AG10803 (cell line): ENCODE measurements around the gene ADAM11.

Experiments used
- DNase-seq: peaks from one replicate; pipeline ENCODE4 v3.0.0; 2010; ENCODE audit warnings: low read depth
- H3K4me3 ChIP-seq: 2 replicates; pipeline ENCODE4 v1.5.1; 2011; ENCODE audit warnings: mild to moderate bottlenecking, low read length, control low read depth
- TF ChIP-seq, protein P1 (sequence below): conservative IDR thresholded peaks from 2 replicates; pipeline ENCODE4 v1.5.1; 2011; ENCODE audit warnings: mild to moderate bottlenecking, low read length, control low read depth, inconsistent platforms

The ADAM11 gene

DNA sequence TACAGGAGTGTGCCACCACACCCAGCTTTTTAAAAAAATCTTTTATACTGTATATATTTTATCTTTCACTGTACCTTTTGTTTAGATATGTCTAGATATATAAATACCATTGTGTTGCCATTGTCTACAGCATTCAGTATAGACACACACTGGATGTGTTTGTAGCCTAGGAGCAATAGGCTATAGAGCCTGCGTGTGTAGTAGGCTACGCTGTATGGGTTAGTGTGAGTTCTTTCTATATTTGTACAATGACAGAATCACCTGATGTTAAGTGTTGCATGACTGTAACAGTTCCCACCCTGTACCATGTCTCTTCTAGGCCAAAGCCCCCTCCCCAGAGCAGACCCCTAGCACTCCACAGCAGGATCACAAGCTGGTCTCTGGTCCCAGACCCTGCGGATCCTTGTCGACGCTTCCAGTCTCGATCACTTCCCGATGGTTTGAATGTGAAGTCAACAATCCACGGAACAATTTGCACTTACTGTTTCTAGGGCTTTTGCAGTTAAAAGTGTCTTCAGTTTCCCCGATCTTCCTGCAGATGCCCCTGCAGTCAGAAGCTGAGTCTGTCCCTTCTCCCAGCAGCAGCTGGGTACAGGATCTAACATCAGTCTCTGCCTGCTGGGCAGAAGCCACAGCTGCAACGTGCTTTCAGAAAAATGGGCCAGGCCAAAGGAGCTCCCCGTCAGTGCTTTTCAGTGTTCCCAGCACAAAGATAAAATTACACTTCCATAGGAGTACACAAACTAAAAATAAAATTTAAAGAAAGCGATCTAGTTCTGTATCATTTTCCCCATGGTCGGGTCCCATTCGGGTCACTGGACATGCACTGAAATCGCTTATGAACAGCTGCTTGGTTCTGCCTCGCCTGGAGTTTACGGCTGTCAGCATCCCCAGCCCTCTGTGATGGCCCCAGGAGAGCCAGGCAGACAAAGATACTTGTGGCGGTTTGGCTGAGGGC, 35.4 kb downstream of the ADAM11 start:
- TF ChIP-seq, protein P1, sequence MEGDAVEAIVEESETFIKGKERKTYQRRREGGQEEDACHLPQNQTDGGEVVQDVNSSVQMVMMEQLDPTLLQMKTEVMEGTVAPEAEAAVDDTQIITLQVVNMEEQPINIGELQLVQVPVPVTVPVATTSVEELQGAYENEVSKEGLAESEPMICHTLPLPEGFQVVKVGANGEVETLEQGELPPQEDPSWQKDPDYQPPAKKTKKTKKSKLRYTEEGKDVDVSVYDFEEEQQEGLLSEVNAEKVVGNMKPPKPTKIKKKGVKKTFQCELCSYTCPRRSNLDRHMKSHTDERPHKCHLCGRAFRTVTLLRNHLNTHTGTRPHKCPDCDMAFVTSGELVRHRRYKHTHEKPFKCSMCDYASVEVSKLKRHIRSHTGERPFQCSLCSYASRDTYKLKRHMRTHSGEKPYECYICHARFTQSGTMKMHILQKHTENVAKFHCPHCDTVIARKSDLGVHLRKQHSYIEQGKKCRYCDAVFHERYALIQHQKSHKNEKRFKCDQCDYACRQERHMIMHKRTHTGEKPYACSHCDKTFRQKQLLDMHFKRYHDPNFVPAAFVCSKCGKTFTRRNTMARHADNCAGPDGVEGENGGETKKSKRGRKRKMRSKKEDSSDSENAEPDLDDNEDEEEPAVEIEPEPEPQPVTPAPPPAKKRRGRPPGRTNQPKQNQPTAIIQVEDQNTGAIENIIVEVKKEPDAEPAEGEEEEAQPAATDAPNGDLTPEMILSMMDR: no peak
- H3K4me3 ChIP-seq: no peak overlapping the region
- no peak for DNase-seq

DNA sequence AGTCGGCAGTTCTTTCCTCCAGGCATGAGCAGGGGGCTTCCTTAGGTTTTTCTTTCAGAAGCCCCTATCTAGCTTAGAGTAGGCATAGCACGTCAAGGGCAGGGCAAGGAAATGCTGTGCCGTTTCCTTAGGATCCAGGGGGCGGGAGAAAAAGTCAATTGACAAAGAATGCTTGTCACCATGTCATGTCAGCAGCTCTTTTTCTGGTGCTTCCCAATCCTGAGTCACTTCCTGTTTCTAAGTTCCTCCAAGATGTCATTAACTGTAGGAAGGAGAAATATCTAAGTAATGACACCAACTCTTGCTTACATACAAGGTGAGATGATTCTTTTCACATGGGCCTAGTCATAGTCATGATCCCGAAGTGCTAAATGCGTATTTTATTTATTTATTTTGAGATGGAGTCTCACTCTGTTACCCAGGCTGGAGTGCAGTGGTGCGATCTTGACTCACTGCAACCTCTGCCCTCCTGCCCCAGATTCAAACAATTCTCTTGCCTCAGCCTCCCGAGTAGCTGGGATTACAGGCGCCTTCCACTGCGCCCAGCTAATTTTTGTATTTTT, 36.1 kb downstream of the ADAM11 start:
- H3K4me3 ChIP-seq: no peak overlapping the region
- TF ChIP-seq, protein P1: no peak
- peak; percentile 89 for DNase-seq

DNA sequence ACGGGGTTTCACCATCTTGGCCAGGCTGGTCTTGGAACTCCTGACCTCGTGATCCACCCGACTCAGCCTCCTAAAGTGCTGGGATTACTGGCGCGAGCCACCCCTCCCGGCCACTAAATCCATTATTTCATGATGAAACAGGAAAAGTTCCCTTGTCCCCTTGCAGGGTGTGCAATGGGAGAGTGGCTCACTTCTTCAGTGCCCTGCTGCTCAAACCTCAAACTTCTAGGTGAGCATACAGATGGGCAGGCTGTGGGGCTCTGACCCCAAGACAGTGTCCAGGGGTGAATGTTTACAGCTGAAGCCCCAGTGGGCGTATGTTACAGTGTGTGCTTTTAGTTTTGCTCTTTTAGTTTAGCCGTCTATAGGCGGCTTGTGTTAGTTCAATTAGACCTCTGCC, 36.6 kb downstream of the ADAM11 start:
- TF ChIP-seq, protein P1: no peak
- DNase-seq: no peak
- H3K4me3 ChIP-seq: no peak overlapping the region

DNA sequence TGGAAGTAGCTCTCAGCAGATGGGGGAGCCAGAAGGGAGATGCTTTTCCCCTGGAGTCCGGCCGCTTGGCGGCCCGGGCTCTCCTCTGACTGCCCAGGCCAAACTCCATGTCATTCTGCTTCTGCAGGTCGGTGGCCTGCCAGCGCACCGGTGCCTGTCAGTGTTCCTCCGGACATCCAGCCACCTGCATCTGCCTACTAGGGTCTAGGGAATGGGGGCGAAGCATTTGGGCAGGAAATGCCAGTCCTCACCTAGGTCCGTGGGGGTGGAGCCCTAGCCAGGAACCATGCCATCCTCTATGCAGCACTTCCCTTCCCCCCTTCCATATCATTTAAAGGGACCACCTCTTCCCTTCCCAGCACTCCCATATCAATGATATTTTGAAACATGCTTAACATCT, 37.1 kb downstream of the ADAM11 start:
- DNase-seq: no peak
- H3K4me3 ChIP-seq: no peak overlapping the region
- TF ChIP-seq, protein P1: no peak

DNA sequence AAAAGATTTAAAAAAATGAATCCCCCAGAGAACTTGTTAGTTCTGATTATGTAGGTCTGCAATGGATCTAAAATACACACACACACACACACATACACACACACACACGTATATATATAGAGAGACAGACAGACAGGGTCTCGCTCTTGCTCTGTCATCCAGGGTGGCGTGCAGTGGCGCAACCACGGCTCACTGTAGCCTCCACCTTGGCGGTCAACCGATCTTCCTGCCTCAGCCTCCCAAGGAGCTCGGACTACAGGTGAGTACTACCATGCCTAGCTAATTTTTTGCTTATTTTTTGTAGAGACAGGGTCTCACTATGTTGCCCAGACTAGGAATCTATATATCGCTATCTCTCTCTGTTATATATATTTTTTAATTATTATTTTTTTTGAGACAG, 37.9 kb downstream of the ADAM11 start:
- TF ChIP-seq, protein P1: no peak
- no peak overlapping the region for H3K4me3 ChIP-seq
- DNase-seq: no peak

DNA sequence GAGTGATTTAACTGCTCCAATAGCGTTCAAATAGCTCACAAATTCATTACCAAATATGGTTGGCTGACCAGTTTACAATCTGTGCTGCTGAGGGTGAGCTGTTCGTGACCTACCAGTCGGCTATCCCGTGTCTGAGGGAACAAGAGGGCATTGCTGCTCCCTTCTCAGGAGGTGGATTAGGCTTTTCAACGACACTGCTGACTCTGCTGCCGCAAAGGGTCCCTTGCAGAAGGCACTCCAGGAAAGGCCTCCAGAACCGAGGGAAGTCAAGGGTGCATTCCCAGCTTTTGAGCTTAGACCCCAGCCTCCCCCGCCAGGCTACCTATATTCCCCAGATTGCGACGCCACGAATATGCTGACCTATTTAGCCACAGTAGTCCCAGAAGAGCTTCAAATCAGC, 39.0 kb downstream of the ADAM11 start:
- TF ChIP-seq, protein P1: no peak
- DNase-seq: no peak
- H3K4me3 ChIP-seq: no peak overlapping the region

DNA sequence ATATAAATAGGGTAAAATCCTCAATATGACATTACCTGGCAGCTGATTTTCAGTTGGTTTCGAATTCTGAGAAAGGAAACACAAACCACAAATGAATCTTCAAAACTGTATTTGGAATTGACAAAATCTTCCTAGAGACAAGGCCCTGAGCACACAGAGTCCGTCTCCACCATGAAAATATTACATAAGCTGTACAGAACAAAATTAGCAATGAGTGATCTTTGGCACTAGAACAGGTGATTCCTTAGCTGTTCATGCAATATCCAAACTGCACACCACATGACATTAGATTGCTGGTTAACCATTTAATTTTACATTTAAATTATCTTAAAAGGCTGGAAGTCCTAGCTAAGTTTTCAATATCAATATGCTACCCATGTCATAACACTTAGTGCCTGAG, 39.6 kb downstream of the ADAM11 start:
- no peak for DNase-seq
- TF ChIP-seq, protein P1: no peak
- H3K4me3 ChIP-seq: no peak overlapping the region
